Stimulated activated CD8-positive, alpha-beta memory T cell treated with anti-CD3 and anti-CD28 coated beads, Interleukin-12 subunit alpha, Interleukin-12 subunit beta, amount 100 ng/mL, for 1 hour (primary cell): ENCODE measurements around the gene TM4SF20.

ENCODE experiments used
- DNase-seq: peaks from one replicate; pipeline ENCODE4 v3.0.0-alpha.2; 2020; ENCODE audit warnings: low read depth

TM4SF20 gene

DNA sequence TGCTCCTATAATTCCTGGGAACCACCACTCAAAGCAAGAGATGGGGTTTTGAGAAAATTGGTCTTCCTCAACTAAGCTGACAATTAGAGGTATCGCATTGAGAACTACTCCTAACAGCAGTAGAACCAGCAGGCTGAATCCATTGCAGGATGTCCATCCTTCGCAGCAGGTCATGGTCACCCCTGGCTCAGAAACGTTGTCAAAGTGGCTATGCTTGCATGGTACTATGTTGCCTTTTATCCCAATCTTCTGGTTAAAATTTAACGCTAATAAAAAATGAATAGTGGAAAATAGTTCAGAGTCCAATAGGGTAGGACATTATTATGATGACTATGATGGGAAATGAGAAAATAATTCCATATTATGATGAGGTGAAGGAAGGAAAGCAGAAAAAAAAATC, at the start of gene TM4SF20:
TM4SF20 (minus strand) TSS at position 212 of the 400 bp plus-strand sequence; CDS start at position 174, 38 bp downstream.
- DNase-seq: no peak

- no peak for DNase-seq
Measured at GRCh38 chr2:227428731-227429285, 49.7 kb upstream of the TM4SF20 start.

- no peak for DNase-seq
Measured at GRCh38 chr2:227423656-227424499, 44.8 kb upstream of the TM4SF20 start.

- no peak for DNase-seq
Measured at GRCh38 chr2:227420087-227421052, 41.3 kb upstream of the TM4SF20 start.

GRCh38 chr2:227416701-227417100, 37.6 kb upstream of the TM4SF20 start:
- DNase-seq: no peak

DNA sequence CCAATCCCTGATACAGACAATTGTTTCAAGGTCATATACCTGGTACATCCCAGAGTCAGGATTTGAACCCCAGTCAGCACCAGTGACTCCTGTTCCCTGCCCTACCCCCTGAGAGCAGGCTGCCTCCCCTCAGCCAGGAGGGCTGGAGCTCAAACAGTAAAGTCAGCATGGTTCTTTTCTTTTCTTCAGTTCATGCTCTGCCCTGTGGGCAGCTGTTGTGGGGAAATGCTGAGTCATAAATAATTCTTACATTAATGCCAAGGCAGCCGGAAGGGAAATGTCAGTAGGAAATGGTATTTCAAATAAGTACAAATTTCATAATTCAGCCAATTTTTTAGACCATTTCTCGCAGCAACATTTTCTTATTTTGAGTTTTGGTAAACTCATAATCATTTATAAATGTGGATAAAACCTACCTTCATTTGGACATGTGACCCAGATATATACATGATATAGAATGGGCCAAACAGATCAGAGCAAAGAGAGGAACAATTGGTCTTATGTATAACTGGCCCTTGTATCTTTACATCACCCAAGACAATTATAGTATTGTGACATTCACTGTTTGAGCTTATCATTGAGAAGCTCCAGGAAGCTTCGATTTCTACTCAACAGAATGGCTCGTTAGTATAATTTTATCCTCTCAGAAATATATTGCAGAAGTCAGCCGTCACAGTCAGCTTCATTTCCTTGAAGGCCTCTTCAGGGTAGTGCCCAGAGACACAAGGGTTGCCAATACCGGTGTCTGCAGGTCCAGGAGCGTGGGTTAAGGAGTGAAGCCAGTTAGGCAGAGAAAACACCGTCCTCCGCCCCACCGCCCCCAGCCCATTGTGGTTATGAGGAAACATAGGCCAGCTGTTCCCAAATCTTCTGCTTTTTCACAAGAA, 36.7 kb upstream of the TM4SF20 start:
- no peak for DNase-seq

GRCh38 chr2:227414846-227415245, 35.7 kb upstream of the TM4SF20 start:
- DNase-seq: no peak

DNA sequence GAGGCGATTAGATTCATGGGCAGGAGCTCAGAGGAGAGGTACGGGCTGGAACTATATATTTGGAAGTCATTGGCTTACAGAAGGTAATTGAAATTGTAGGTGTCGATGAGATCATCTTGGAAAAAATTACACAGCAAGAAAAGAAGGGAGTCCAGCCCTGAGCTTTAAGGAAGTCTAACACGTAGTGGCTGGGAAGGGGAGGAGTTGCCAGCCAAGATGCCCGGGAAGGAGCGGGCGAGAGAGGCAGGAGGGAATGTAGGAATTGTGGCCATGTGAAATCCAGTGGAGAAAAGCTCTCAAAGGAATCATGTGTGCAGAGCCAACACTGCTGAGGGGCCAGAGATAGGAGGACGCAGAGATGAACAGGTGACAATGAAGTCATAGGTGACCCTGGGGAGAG, 34.3 kb upstream of the TM4SF20 start:
- DNase-seq: no peak

- no peak for DNase-seq
Measured at GRCh38 chr2:227412877-227413276, 33.8 kb upstream of the TM4SF20 start.

DNA sequence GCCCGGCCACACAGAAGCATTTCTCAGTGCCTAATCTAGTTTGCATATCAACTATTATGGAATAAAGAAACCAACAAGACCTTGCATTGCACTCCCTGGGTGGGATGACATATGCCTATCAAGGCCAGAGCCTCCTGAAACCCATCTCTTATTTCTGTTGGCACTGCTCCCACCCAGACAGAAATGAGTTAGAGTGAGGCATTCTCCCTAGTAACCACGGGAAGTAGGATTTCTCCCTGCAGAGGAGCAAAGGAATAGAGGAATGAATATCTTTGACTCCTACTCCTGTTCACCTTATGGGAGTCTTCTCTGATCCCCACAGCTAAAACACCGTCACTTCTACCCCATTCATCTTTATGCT, 32.9 kb upstream of the TM4SF20 start:
- DNase-seq: no peak

GRCh38 chr2:227411320-227411989, 32.3 kb upstream of the TM4SF20 start:
- no peak for DNase-seq

- DNase-seq: no peak
Measured at GRCh38 chr2:227410191-227410590, 31.1 kb upstream of the TM4SF20 start.

DNA sequence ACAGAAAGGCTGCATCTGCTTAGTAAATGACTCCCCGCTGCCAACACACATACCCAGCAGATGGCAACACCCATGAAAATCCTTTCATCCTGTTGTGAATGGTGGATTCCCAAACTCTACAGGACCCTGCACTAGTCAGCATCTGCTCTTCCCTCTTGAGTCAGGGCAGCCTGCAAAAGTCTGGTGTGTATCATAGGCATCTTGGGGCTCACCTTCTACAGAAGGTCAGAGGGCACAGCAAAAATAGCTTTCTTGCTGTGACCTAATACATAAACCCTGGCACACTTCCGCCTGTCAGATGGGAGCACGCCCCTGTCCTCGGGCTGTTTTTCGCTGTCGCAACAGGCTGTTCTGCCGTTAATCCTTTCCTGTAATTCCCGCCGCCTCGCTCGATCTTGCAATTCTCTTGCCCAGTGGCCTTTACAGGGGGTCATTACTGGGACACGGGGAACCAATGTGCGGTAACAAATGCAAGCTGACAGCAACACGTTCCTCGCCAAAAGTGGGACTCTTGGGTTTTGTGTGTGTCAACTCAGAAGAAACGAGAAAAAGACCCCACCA, 28.6 kb upstream of the TM4SF20 start:
- DNase-seq: no peak

- DNase-seq: no peak
Measured at GRCh38 chr2:227406177-227407031, 27.3 kb upstream of the TM4SF20 start.

DNA sequence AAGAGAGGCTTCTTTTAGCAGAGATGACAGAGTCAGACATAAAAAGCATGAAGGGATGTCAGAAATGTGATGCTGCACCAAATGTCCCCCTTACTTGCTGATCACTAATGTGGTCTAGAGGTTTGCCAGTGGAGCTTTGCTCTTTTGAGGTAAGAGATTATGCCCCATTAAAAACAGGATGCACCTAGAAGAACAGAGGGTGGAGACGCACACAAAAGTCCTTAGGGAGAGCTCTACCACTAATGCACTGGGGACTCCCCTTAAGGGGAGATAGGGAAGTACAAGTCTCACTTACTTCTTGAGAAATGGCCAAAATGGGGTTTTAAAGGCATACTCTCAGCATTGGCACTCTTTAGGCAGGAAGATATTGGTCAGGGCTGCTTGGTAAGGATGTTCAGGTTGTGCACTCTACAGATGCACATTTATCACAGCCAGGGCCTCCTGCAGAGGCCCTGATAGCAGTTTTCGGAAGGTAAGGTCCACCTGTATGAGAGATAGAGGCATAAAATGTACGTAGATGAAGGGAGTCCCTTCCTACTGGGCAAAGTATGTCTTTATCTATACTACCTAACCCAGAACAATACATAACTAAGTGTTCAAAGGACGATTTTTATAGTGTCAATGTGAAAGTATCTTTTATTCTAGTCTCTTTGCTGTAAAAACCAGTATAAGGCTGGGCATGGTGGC, 25.6 kb upstream of the TM4SF20 start:
- DNase-seq: no peak

- DNase-seq: no peak
Measured at GRCh38 chr2:227402959-227403358, 23.9 kb upstream of the TM4SF20 start.

- DNase-seq: no peak
Measured at GRCh38 chr2:227402321-227402720, 23.2 kb upstream of the TM4SF20 start.

GRCh38 chr2:227401550-227401949, 22.4 kb upstream of the TM4SF20 start:
- no peak for DNase-seq
